Measurements from ENCODE around the gene MYH1.

- TF ChIP-seq POLR2A (IDR thresholded peaks at IDR 0.05) (no peak), CTCF (IDR thresholded peaks at IDR 0.05) (no peak)
Measured at GRCh38 chr17:10532026-10532425, 13.7 kb upstream of the MYH1 start.
